SK-N-SH (cell line): ENCODE data around the gene OR2T10. TPM values are rescaled to one million over a fixed set of nuclear protein-coding genes. Genes with fewer than 3 reads are reported as not detected.
"Not testable (repeated sequence)": the region's sequence is repeated elsewhere in the genome, so short reads cannot be mapped to it uniquely, and the experiment has no call there.

ENCODE experiments used
- CTCF ChIA-PET: fragments of 300-600, 350-600 bp; formaldehyde crosslinking; extraction: SDS; loops from one replicate; lab custom pipeline; 2021; lab: Yijun Ruan, JAX
- POLR2A ChIA-PET: fragments of 350-600 bp; sonication (Branson Sonifier 250); formaldehyde crosslinking; extraction: SDS; loops from one replicate; lab custom pipeline; 2020; ENCODE audit warnings: antibody characterized with exemption, inconsistent platforms; lab: Yijun Ruan, JAX
- DNase-seq: peaks from one replicate; pipeline ENCODE4 v3.0.0; 2012
- H2AFZ ChIP-seq: fragments of 200-600 bp; sonication (generic); 2 replicates; pipeline ENCODE4 v1.8.1; 2016; ENCODE audit warnings: antibody characterized with exemption, mild to moderate bottlenecking, low read depth
- H3F3A ChIP-seq: fragments of 200-600 bp; sonication (generic); replicated peaks from 2 replicates; pipeline ENCODE3; 2016; ENCODE audit warnings: antibody characterized with exemption, mild to moderate bottlenecking; ENCODE audit not compliant: insufficient read depth
- H3K27ac ChIP-seq, 2 experiments: fragments of 200-500 bp in 1 of 2; fragments of 200-600 bp in 1 of 2; sonication (Bioruptor generic) in 1 of 2; sonication (generic), shearing (Covaris generic) in 1 of 2; 2 replicates each; pipeline versions ENCODE4 v1.5.1 to v1.6.1; 2014 to 2016; ENCODE audit warnings: low read depth in 2 of 2, inconsistent platforms in 1 of 2, low read length in 1 of 2, mild to moderate bottlenecking in 1 of 2, mixed read lengths in 1 of 2
- H3K27me3 ChIP-seq: fragments of 200-600 bp; sonication (generic), shearing (Covaris generic); 2 replicates; pipeline ENCODE4 v1.6.1; 2016; ENCODE audit warnings: mixed run types; ENCODE audit not compliant: insufficient read depth
- H3K36me3 ChIP-seq, 2 experiments: fragments of 200-500 bp in 1 of 2; fragments of 200-600 bp in 1 of 2; sonication (Bioruptor generic) in 1 of 2; sonication (generic) in 1 of 2; replicated peaks in 1 of 2; 2 replicates each; pipeline versions ENCODE3 to v1.5.1; 2014 to 2016; ENCODE audit warnings: low read length in 1 of 2, mild to moderate bottlenecking in 1 of 2; ENCODE audit not compliant: insufficient read depth in 2 of 2, control insufficient read depth in 1 of 2
- H3K4me1 ChIP-seq, 2 experiments: fragments of 200-500 bp in 1 of 2; fragments of 200-600 bp in 1 of 2; sonication (Bioruptor generic) in 1 of 2; sonication (generic), shearing (Covaris generic) in 1 of 2; 2 replicates each; pipeline versions ENCODE4 v1.5.1 to v1.6.1; 2014 to 2016; ENCODE audit warnings: low read depth in 1 of 2, low read length in 1 of 2, mixed run types in 1 of 2; ENCODE audit not compliant: insufficient read depth in 2 of 2, control insufficient read depth in 1 of 2
- H3K4me2 ChIP-seq: fragments of 200-600 bp; sonication (generic), shearing (Covaris generic); 2 replicates; pipeline ENCODE4 v1.6.1; 2017; ENCODE audit warnings: mixed run types
- H3K4me3 ChIP-seq, 2 experiments: fragments of 200-500 bp in 1 of 2; fragments of 200-600 bp in 1 of 2; sonication (Bioruptor generic) in 1 of 2; sonication (generic), shearing (Covaris generic) in 1 of 2; 2 replicates each; pipeline versions ENCODE4 v1.5.1 to v1.8.1; 2014 to 2016; ENCODE audit warnings: low read depth in 2 of 2, inconsistent platforms in 1 of 2, low read length in 1 of 2, mild to moderate bottlenecking in 1 of 2, mixed read lengths in 1 of 2, moderate library complexity in 1 of 2
- H3K79me2 ChIP-seq: fragments of 200-600 bp; sonication (generic); 2 replicates; pipeline ENCODE4 v1.8.1; 2017; ENCODE audit warnings: mild to moderate bottlenecking; ENCODE audit not compliant: insufficient read depth
- H3K9ac ChIP-seq: fragments of 200-600 bp; sonication (generic); 2 replicates; pipeline ENCODE4 v1.6.1; 2017; ENCODE audit warnings: mixed run types
- H3K9me2 ChIP-seq: fragments of 200-600 bp; sonication (generic); 2 replicates; pipeline ENCODE4 v1.6.1; 2017; ENCODE audit warnings: mixed run types
- H3K9me3 ChIP-seq: fragments of 200-600 bp; sonication (generic); 2 replicates; pipeline ENCODE4 v1.6.1; 2017; ENCODE audit warnings: mixed run types, mild to moderate bottlenecking, moderate library complexity
- H4K20me1 ChIP-seq: fragments of 200-600 bp; sonication (generic); 2 replicates; pipeline ENCODE4 v1.6.1; 2017; ENCODE audit warnings: mild to moderate bottlenecking, mixed run types; ENCODE audit not compliant: insufficient read depth
- PBX3 ChIP-seq: IDR thresholded peaks from 2 replicates; pipeline ENCODE4; 2012
- TAF1 ChIP-seq: IDR thresholded peaks from 2 replicates; pipeline ENCODE4 v1.6.1; 2012; ENCODE audit warnings: low read depth, mild to moderate bottlenecking, low read length, moderate library complexity, borderline replicate concordance
- USF2 ChIP-seq: fragments of 150-350 bp; IDR thresholded peaks from 2 replicates; pipeline ENCODE4 v1.6.1; 2017; ENCODE audit warnings: antibody characterized with exemption, low read length, low read depth, borderline replicate concordance
- YY1 ChIP-seq: IDR thresholded peaks from 2 replicates; pipeline ENCODE4 v1.4.0; 2012; ENCODE audit warnings: low read depth, mild to moderate bottlenecking
- WGBS: methylation state at CpG from one replicate; pipeline ENCODE4 v1.1.6; 2017; ENCODE audit warnings: low lambda C conversion rate; 5-methylcytosine and 5-hydroxymethylcytosine counted together
- polyA plus RNA-seq, 3 experiments: library from polyadenylated mRNA; depleted of rRNA; stranded (reverse); fragments of >200 nt; gene quantifications; 2 replicates each; pipeline ENCODE4 v1.2.3, GENCODE V29; 2012

The OR2T10 gene
- polyA plus RNA-seq, 1 of the 3 experiments (the other 2 are of a cell fraction) = not detected

GRCh38 chr1:248576260-248576980 lies 21.1 kb downstream of the OR2T10 start (continued):
- TF ChIP-seq PBX3 = no peak
- TF ChIP-seq USF2 = no peak
- no peak for TF ChIP-seq TAF1
- TF ChIP-seq YY1 = no peak

GRCh38 chr1:248574657-248575056 lies 22.8 kb downstream of the OR2T10 start, which contains the start of gene OR2T34:
OR2T34 (minus strand) TSS chr1:248574757; CDS start chr1:248574757, 0 bp downstream.
- H4K20me1 ChIP-seq, H3K9me3 ChIP-seq, DNase-seq, CTCF ChIA-PET, H2AFZ ChIP-seq, POLR2A ChIA-PET, H3K36me3 ChIP-seq, H3K4me3 ChIP-seq, H3K27ac ChIP-seq, H3K9me2 ChIP-seq, H3K9ac ChIP-seq, H3K27me3 ChIP-seq, H3K79me2 ChIP-seq, H3F3A ChIP-seq, H3K4me1 ChIP-seq, H3K4me2 ChIP-seq: not testable (repeated sequence)
- 2% methylated on average over 3 of the region's 3 CpGs for WGBS

GRCh38 chr1:248573856-248574255 lies 23.6 kb downstream of the OR2T10 start:
- H4K20me1 ChIP-seq, DNase-seq, H3K4me2 ChIP-seq, H3K9me2 ChIP-seq, H2AFZ ChIP-seq, POLR2A ChIA-PET, H3K79me2 ChIP-seq, H3F3A ChIP-seq, CTCF ChIA-PET, H3K4me3 ChIP-seq, H3K36me3 ChIP-seq, H3K27ac ChIP-seq, H3K27me3 ChIP-seq, H3K4me1 ChIP-seq, H3K9me3 ChIP-seq, H3K9ac ChIP-seq: not testable (repeated sequence)
- 19% methylated on average over 5 of the region's 8 CpGs for WGBS

- DNase-seq, H3K4me3 ChIP-seq, POLR2A ChIA-PET, CTCF ChIA-PET, H3K27me3 ChIP-seq, H3K4me1 ChIP-seq, H3K4me2 ChIP-seq, H2AFZ ChIP-seq, H3F3A ChIP-seq, H4K20me1 ChIP-seq, H3K9ac ChIP-seq, H3K9me3 ChIP-seq, H3K27ac ChIP-seq, H3K9me2 ChIP-seq, H3K79me2 ChIP-seq, H3K36me3 ChIP-seq: not testable (repeated sequence)
- WGBS = no CpG with 5 or more reads among the region's 1 CpG
These were observed 25.5 kb downstream of the OR2T10 start for GRCh38 chr1:248572049-248572448.

- H3K9me2 ChIP-seq, H3K4me3 ChIP-seq, CTCF ChIA-PET, H3K4me1 ChIP-seq, H3K4me2 ChIP-seq, H2AFZ ChIP-seq, H3K36me3 ChIP-seq, POLR2A ChIA-PET, H3F3A ChIP-seq, H3K27ac ChIP-seq, H4K20me1 ChIP-seq, H3K9ac ChIP-seq, H3K27me3 ChIP-seq, DNase-seq, H3K79me2 ChIP-seq, H3K9me3 ChIP-seq: not testable (repeated sequence)
- 3% methylated on average over 3 of the region's 3 CpGs for WGBS
These were observed 26.7 kb downstream of the OR2T10 start for GRCh38 chr1:248570811-248571210.

- CTCF ChIA-PET, DNase-seq, H3K9ac ChIP-seq, H3K9me3 ChIP-seq, H3K4me3 ChIP-seq, H3K9me2 ChIP-seq, H3K27ac ChIP-seq, H4K20me1 ChIP-seq, H3K4me1 ChIP-seq, H3K27me3 ChIP-seq, H3K36me3 ChIP-seq, H2AFZ ChIP-seq, H3K79me2 ChIP-seq, H3K4me2 ChIP-seq, POLR2A ChIA-PET, H3F3A ChIP-seq: not testable (repeated sequence)
- 5% methylated on average over 2 of the region's 2 CpGs for WGBS
These were observed 28.5 kb downstream of the OR2T10 start for GRCh38 chr1:248569049-248569448.
